GM21529 (cell line): ENCODE results near the gene SMAD7.

Source experiments
- ATAC-seq: cut with Tn5 transposase; IDR thresholded peaks from one replicate; pipeline ENCODE4 v1.9.1; 2021; ENCODE audit not compliant: unreplicated experiment

The SMAD7 gene

DNA sequence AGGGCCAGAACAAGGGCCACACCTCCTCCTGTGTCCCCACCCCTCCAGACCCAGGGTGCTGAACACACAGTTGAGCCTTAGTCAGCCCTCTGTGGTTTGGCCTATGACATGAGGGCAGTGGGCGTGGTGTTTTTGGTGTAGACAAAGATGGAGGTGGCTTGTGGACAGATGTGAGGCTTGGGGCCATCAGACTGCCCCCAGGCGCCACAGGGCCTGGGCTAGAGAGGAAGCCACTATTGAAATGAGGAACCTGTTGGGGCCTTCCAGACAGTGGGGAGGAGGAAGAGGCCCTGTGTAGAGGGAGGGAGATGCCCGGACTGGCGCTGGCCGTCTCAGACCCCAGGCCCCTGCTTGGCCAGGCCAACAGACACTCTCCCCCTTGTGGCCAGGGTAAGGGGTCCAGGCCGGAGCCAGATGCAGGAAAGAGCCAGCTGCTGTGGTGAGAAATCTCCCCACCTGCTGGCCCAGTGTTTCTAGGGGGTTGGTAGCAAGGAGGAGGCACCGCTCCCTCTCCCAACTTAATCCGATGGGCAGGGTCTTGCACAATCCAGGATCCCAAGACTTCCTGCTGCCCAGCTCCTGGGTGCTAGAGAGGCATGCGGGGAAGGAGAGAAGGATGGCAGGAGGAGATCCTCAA, 53.8 kb downstream of the SMAD7 start:
- ATAC-seq = peak; percentile 72

- no peak for ATAC-seq
Measured at GRCh38 chr18:48896326-48896874, 54.4 kb downstream of the SMAD7 start.

- ATAC-seq = no peak
Measured at GRCh38 chr18:48894799-48895346, 55.9 kb downstream of the SMAD7 start.

GRCh38 chr18:48893608-48894600, 56.9 kb downstream of the SMAD7 start:
- ATAC-seq = no peak

DNA sequence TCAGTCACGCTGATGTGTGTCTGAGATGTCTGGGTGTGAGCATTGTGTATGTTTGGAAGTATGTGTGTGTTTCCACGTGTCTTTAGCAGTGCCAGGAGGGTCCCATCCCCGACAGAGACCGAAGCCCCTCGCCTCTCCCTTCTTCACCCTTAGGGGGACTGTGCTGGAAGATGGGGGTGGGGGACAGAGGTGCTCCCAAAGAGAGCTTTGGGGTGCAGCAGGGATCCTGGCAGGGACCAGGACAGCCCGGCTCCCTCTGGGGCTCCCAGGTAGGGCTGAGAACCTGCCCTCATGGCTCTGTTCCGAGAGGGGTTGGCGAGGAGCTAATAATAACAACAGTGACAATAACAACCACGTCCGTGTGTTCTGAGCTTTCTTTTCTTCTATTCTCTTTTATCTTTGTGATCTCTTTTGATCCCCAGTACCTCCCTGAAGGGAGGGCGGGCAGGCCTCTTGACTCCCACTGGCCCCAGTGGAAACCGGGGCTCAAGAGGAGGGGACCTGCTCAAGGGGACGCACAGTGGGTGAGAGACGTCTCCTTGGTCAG, 57.6 kb downstream of the SMAD7 start:
- no peak for ATAC-seq

GRCh38 chr18:48892146-48892855, 58.5 kb downstream of the SMAD7 start:
- no peak for ATAC-seq

GRCh38 chr18:48891721-48892120, 59.0 kb downstream of the SMAD7 start:
- no peak for ATAC-seq

GRCh38 chr18:48889981-48890762, 60.6 kb downstream of the SMAD7 start:
- no peak for ATAC-seq

- ATAC-seq = no peak
Measured at GRCh38 chr18:48889115-48889941, 61.4 kb downstream of the SMAD7 start.

DNA sequence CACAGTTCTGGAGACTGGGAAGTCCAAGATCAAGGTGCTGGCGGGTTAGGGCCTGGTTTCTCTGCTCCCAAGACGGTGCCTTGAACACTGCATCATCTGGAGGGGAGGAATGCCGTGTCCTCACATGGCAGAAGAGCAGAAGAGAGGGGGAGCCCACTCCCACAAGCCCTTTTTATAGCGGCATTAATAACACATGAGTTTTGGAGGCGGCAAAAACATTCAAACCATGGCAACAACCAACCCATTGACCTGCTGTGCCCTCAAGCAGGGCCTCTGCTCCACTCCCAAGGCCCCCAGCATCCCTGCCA, 62.0 kb downstream of the SMAD7 start:
- ATAC-seq = no peak

DNA sequence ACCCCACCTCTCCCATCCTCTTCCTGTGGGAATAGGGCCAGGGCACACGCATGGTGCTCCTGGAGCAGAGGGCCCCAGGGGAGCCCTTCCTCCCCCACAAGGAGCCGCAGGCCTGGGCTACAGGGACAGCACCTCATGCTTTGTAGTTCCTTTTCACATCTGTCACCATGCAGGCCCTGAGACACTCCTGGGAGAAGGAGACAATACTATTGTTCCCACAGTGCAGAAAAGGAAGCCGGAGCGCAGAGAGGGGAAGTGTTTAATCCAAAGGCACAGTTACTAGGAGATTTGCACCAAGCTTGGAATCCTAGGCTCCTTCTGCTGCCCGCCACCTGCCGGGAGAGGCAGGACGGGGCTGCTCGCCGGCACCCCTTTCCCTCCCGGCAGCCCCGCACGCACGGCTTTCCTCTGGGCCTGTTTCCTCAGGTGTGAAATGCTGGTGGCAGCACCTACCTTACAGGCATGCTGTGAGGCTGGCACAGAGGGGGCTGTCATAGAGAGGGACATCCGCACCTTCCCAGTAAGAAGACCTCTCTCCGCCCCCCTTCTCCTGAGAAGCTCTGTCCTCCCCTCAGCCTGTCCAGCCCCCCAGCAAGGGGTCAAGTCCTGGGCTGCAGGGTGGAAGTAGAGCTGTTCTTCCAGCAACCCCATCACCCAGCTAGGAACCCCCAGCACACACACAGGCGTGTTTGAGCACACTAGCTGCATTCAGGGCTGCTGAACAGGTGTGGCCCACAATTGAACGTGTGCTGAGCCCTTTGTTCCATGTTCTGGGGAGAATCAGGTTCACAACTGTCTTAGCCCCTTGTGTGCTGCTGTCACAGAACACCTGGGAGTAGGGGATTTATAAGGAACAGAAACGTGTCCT, 62.6 kb downstream of the SMAD7 start:
- ATAC-seq = no peak

DNA sequence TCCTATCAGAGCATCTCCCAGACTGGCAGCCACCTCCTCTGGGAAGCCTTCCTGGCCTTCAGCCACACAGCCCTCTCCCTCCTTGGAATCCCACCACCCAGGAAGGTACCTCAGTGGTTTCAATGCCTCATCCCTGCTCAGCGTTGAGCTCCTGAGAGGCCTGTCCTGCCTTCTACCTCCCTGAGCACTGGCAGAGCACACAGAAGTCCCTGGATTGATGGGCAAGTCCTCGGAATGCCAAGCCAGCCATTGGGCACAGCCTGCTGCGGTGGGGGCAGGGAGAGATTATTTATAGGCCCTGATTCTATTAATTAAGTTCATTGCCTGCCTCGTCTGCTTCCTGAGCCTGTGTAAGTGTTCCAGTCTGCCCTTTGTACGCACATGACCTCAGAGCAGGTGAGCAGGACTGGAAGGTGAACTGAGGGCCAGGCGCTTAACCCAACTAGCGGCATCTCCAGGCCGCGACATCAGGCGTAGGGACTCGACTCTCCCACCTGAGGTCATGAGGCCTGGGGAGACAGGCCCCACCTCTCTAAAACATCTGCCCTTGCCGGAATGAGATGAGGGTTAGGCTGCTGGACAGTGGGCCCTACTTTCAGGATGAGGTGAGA, 63.4 kb downstream of the SMAD7 start:
- no peak for ATAC-seq

- ATAC-seq = no peak
Measured at GRCh38 chr18:48886520-48887293, 64.1 kb downstream of the SMAD7 start.

GRCh38 chr18:48885924-48886400, 64.8 kb downstream of the SMAD7 start:
- no peak for ATAC-seq

GRCh38 chr18:48885266-48885923, 65.4 kb downstream of the SMAD7 start:
- no peak for ATAC-seq

GRCh38 chr18:48884771-48885170, 66.0 kb downstream of the SMAD7 start:
- ATAC-seq = no peak
